Measurements from ENCODE around the gene SERINC5.
A peak's percentile ranks its signal among the peaks of the same experiment; 100 is the strongest.
"Not testable (repeated sequence)": the region's sequence is repeated elsewhere in the genome, so short reads cannot be mapped to it uniquely, and the experiment has no call there.

SERINC5 gene

GRCh38 chr5:80225934-80226326 lies 29.9 kb downstream of the SERINC5 start:
- no peak for FAIRE-seq

GRCh38 chr5:80225189-80225933 lies 30.5 kb downstream of the SERINC5 start:
- FAIRE-seq = no peak

DNA sequence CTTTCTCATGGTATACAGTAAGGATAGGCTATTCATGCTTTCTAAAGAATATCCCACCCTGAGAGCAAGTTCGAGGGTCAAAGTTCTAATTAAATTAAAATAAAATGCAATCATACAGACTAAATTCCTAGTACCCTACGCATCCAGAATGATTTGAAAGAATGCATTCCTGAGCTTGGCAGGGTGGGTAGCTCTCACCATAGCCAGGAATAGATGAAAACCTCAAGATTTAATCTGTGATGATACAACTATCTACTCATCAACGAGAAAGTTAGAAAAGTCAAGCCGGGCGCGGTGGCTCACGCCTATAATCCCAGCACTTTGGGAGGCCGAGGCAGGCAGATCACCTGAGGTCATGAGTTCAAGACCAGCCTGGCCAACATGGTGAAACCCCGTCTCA lies 32.3 kb downstream of the SERINC5 start:
- FAIRE-seq = no peak

DNA sequence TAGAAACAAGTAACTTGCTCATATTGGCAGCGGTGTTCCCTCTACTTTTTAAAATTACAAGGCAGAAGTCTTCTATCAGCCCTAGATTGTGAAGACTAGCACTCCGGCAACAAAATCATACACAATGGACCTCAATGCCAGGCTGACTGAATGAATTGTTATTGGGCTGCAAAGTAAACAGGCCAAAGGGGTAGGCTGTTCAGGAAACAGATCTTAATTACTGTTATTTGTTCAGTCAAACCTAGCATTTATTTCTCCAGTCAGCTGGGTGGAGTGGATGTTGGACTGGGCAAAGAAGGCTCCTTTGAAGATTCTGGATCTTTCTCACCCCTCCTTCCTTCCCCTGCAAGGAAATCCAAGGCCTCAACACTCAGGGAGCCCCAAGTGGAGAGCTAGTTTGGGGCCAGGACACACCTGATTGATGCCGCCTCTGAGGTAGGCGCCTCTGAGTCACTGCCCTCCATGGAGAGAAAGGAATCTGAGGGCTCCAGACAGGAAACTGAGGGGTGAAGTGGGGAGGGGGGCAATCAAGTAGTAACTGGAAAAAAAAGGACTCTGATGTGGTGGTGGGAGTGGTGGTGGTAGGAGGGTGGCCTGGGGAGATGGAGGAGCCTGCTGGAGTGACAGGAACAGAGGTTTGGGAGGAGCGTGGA lies 35.5 kb downstream of the SERINC5 start:
- no peak for FAIRE-seq

- no peak for FAIRE-seq
Measured at GRCh38 chr5:80219391-80219790, 36.5 kb downstream of the SERINC5 start.

DNA sequence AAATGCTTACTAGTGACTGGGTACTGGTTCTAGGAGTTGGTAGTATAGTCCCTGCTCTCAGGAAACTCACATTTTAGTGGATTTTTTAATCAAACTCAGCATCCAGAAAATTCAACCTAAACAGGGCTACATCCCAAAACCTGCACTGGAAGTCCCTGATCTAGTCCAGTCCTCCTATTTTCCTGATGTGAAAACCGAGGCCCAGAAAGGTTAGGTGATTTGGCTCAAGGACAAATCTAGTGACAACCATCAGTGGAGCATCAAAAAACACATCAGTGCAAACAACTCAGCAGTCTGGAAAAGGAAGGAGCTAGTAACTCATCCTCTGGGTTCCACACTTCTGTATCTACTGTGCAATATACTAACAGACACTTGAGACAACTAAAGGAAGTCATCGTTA lies 38.2 kb downstream of the SERINC5 start:
- FAIRE-seq = no peak

GRCh38 chr5:80216753-80217596 lies 38.9 kb downstream of the SERINC5 start:
- peak; percentile 19 for FAIRE-seq

GRCh38 chr5:80216096-80216495 lies 39.8 kb downstream of the SERINC5 start:
- FAIRE-seq = no peak

DNA sequence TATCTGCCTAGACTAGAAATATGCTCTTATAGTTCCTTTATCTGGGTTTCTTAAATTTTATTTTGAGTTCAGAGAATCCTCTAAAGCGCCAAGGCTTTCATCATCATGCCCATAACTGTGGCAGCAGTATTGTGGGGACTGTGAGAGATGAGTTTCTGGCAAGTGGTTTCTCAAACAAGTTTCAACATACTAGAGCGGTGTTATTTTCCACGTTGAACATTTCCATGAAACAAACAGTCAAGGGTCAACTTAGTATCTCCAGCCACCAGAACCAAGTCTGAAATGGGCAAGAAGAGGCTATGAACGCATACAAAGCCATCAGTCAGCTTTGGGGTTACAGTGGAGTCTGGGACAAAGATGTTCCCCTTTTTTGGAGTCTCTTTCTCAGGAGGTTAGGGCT lies 40.3 kb downstream of the SERINC5 start:
- FAIRE-seq = no peak

DNA sequence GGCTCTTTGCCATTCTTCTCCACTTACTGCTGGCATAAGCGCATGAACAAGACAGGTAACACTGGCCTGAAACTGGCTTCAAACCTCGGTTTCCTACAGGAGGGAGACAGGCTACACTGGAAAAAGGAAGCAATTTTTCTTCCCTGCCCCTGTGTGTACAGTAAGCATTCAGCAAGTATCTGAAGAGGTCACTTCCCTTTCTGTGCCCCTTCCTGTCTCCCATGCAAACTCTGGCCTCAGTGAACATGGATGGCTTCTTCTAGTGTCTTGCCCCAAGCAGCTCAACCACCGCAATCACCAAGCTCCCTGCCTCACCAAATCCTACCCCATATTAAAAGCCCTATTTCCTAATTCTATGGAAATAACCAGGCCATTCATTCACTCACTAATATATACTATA lies 42.4 kb downstream of the SERINC5 start:
- no peak for FAIRE-seq

DNA sequence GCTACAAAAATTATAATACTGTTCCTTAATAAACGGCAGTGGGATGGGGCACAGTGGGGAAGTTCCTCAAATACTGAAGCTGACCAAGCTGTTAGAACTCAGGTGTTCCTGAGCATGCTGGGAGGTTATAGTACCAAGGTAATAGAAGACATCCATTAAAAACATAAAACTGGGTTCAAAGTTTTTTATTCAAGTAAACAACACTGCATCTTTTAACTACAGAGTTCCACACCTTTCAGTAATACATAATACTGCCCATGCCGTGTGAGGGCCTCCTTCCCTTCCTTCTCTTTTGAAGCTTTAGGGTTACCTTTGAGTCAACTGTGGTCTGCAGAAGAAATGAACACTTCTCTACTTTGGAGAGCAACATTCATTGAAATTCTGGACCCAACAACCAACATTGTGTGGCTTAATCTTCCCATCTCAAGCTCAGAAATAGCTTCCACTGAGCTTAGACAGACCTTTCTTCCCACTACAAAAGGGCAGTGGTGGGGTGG lies 43.6 kb downstream of the SERINC5 start:
- no peak for FAIRE-seq

DNA sequence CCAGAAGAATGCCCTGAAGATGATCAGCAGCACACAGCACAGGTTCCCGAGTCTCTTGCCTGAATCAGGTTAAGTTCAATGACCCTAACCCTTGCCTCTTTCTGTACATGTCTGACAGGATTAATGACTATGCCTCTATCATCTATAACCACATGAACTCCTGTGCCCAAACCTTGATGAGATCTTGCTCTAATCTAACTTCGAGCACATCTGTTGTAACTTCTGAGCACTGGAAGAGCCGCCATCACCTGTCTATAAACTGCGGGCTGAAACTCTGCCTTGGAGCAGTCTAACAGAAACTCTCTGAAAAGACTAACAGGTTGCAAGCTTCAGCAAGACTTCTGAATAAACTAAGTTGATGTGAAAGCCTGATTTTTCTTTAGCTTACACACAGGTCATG lies 44.5 kb downstream of the SERINC5 start:
- FAIRE-seq = no peak

DNA sequence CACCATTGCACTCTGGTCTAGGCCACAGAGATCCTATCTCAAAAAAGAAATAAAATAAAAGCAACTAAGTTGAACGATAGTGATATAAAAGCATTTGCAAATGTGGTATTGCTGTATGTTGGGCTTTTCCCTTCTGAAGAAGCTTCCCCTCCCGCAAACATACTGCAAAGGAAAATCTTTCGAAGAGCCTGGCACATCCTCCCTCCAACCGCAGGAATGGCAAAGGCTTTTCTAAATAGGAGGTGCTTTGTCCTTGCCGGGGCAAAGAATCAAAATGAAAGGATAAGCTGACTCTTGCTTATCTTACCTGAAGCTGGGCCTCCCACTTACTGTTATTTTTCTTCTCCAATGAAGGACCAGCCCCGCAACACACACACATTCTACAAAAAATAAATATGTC lies 45.8 kb downstream of the SERINC5 start:
- no peak for FAIRE-seq

GRCh38 chr5:80208381-80208780 lies 47.5 kb downstream of the SERINC5 start:
- FAIRE-seq = no peak

DNA sequence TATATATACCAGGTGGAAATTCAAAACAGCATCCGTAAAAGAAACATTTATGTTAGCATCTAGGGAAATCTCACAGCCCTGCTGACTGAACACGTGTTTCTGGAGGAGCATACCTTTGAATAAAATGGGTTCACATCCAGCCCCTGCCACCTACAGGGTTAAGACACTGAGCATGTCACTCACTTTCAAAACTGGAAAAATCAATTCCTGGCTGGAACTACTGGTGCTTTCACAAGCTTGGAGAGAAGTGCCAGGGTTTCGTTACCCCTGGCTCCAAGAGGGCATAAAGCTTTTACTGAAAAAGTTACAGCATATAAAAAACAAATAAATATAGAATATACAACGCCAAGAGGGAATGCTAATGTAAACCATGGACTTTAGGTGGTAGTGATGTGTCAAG lies 48.0 kb downstream of the SERINC5 start:
- no peak for FAIRE-seq

- FAIRE-seq = no peak
Measured at GRCh38 chr5:80206282-80206681, 49.6 kb downstream of the SERINC5 start.

- no peak for FAIRE-seq
Measured at GRCh38 chr5:80205846-80206245, 50.0 kb downstream of the SERINC5 start.

- no peak for FAIRE-seq
Measured at GRCh38 chr5:80204808-80205614, 50.8 kb downstream of the SERINC5 start.

- not testable (repeated sequence) for FAIRE-seq
Measured at GRCh38 chr5:80201763-80202162, 54.1 kb downstream of the SERINC5 start.

DNA sequence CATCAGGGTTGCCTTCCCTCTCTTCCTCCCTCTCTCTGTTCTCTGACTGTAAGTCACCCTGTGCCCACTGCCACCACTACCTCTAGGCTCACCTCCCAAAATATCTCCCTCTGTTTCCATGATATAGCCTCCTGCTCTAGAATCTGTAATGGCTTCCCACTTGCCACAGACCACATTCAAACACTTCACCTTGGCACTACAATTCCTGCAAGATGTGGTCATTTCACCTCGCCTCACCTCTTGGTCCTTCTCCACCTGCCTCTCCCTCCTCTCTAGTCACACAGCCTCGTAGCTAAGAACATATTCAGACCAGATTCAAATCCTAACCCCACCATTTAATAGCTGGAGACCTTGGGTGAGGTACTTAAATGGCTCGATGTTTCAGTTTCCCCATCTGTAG lies 56.9 kb downstream of the SERINC5 start:
- no peak for FAIRE-seq

GRCh38 chr5:80198399-80198798 lies 57.4 kb downstream of the SERINC5 start:
- no peak for FAIRE-seq

- FAIRE-seq = no peak
Measured at GRCh38 chr5:80195837-80196400, 59.9 kb downstream of the SERINC5 start.

Measured in TTC549 (cell line).